IPS-18c (cell line): Measurements from ENCODE around the gene IVD.

Experiments
- H3K4me3 ChIP-seq: 2 replicates; pipeline ENCODE4 v1.7.0; 2013; ENCODE audit warnings: low read depth, mild to moderate bottlenecking, low read length, moderate library complexity; ENCODE audit not compliant: insufficient read depth
- H3K9me3 ChIP-seq: one replicate; pipeline ENCODE4 v1.6.1; 2013; ENCODE audit warnings: mild to moderate bottlenecking, low read length, moderate library complexity; ENCODE audit not compliant: control insufficient read depth, insufficient read depth

Gene IVD

GRCh38 chr15:40368719-40369473 lies 36.7 kb upstream of the IVD start:
- Histone ChIP-seq H3K4me3 (no peak overlapping the region; the same call in 1 of the 2 replicates), H3K9me3 (peaks cover 2% of the 10 kb centered on the region)

- peaks cover 2% of the 10 kb centered on the region for H3K9me3 ChIP-seq
- H3K4me3 ChIP-seq: no peak overlapping the region
Measured at GRCh38 chr15:40369474-40369869, 36.1 kb upstream of the IVD start.

GRCh38 chr15:40369971-40370370 lies 35.6 kb upstream of the IVD start:
- H3K9me3 ChIP-seq: peaks cover 2% of the 10 kb centered on the region
- no peak overlapping the region for H3K4me3 ChIP-seq

- Histone ChIP-seq H3K9me3 (peaks cover 2% of the 10 kb centered on the region), H3K4me3 (no peak overlapping the region)
Measured at GRCh38 chr15:40372981-40373380, 32.6 kb upstream of the IVD start.

GRCh38 chr15:40377606-40378005 lies 28.0 kb upstream of the IVD start:
- Histone ChIP-seq H3K4me3 (no peak overlapping the region), H3K9me3 (no peaks in the 10 kb centered on the region)

GRCh38 chr15:40379374-40379773 lies 26.2 kb upstream of the IVD start:
- Histone ChIP-seq H3K4me3 (no peak overlapping the region), H3K9me3 (no peaks in the 10 kb centered on the region)

- Histone ChIP-seq H3K9me3 (no peaks in the 10 kb centered on the region), H3K4me3 (no peak overlapping the region)
Measured at GRCh38 chr15:40379853-40380252, 25.7 kb upstream of the IVD start.

- Histone ChIP-seq H3K9me3 (no peaks in the 10 kb centered on the region), H3K4me3 (no peak overlapping the region)
Measured at GRCh38 chr15:40380636-40381035, 25.0 kb upstream of the IVD start.

- Histone ChIP-seq H3K4me3 (no peak overlapping the region), H3K9me3 (no peaks in the 10 kb centered on the region)
Measured at GRCh38 chr15:40381818-40382529, 23.6 kb upstream of the IVD start.

GRCh38 chr15:40382580-40383456 lies 22.8 kb upstream of the IVD start, which contains the start of gene KNSTRN:
TSS of gene KNSTRN (plus strand) at chr15:40382721. CDS start at chr15:40382836, 115 bp downstream.
- H3K4me3 ChIP-seq: peak within 1 kb of the TSS; percentile 86
- no peaks in the 10 kb centered on the region for H3K9me3 ChIP-seq

- H3K4me3 ChIP-seq: no peak overlapping the region
Measured at GRCh38 chr15:40386480-40386879, 19.1 kb upstream of the IVD start.

GRCh38 chr15:40388941-40389823 lies 16.4 kb upstream of the IVD start:
- H3K4me3 ChIP-seq: no peak overlapping the region
- no peaks in the 10 kb centered on the region for H3K9me3 ChIP-seq

More at GRCh38 chr15:40386480-40386879, 19.1 kb upstream of the IVD start:
- H3K9me3 ChIP-seq: no peaks in the 10 kb centered on the region

- Histone ChIP-seq H3K9me3 (no peaks in the 10 kb centered on the region), H3K4me3 (no peak overlapping the region)
Measured at GRCh38 chr15:40389824-40390595, 15.6 kb upstream of the IVD start.

GRCh38 chr15:40392986-40393948 lies 12.3 kb upstream of the IVD start:
- H3K9me3 ChIP-seq: no peaks in the 10 kb centered on the region
- no peak overlapping the region for H3K4me3 ChIP-seq
